Large intestine (tissue), 3 donors: Measurements from ENCODE around the gene AGBL5. TPM values are rescaled to one million over a fixed set of nuclear protein-coding genes. Genes with fewer than 3 reads are reported as not detected.
"Not testable (repeated sequence)": the region's sequence is repeated elsewhere in the genome, so short reads cannot be mapped to it uniquely, and the experiment has no call there.

Experiments used
- DNase-seq, 2 donors: peaks; one replicate each; pipeline versions ENCODE4 v3.0.0 to v3.0.0-alpha.2; 2013
- H3K27ac ChIP-seq: one replicate; pipeline ENCODE4 v1.5.1; 2013; ENCODE audit warnings: low read length
- H3K27me3 ChIP-seq: 2 replicates; pipeline ENCODE4 v1.6.1; 2013; ENCODE audit warnings: low read length; ENCODE audit not compliant: control insufficient read depth, insufficient read depth
- H3K36me3 ChIP-seq: 2 replicates; pipeline ENCODE4 v1.6.1; 2013; ENCODE audit warnings: low read length; ENCODE audit not compliant: control insufficient read depth, insufficient read depth
- H3K4me1 ChIP-seq: one replicate; pipeline ENCODE4 v1.6.1; 2013; ENCODE audit warnings: low read length; ENCODE audit not compliant: control insufficient read depth, insufficient read depth
- H3K4me3 ChIP-seq: one replicate; pipeline ENCODE4 v1.5.1; 2013; ENCODE audit warnings: low read length
- H3K9me3 ChIP-seq: one replicate; pipeline ENCODE4 v1.6.1; 2013; ENCODE audit warnings: mild to moderate bottlenecking, low read depth, low read length, moderate library complexity; ENCODE audit not compliant: control insufficient read depth
- WGBS: methylation state at CpG from one replicate; pipeline ENCODE4 v1.1.5; 2013; ENCODE audit warnings: low lambda C conversion rate; ENCODE audit not compliant: insufficient coverage; 5-methylcytosine and 5-hydroxymethylcytosine counted together
- polyA plus RNA-seq: library from polyadenylated mRNA; unstranded; fragments of 120-200 nt; gene quantifications from one replicate; pipeline ENCODE4 v1.2.1, GENCODE V29; 2013

The AGBL5 gene
- polyA plus RNA-seq, 1 donor, result 28.3 TPM

- Histone ChIP-seq H3K27ac (no peak within 1 kb of the TSS), H3K4me1 (peaks cover 11% of the 10 kb centered on the region), H3K4me3 (peak within 1 kb of the TSS; percentile 31), H3K9me3 (no peaks in the 10 kb centered on the region), H3K27me3 (peaks cover 26% of the 10 kb centered on the region), H3K36me3 (no peaks in the 10 kb centered on the region)
- no CpG with 5 or more reads among the region's 84 CpGs for WGBS
- peak in 1 of 2 donors; percentile 61 for DNase-seq
Observed at GRCh38 chr2:27118525-27119329, 67.3 kb downstream of the AGBL5 start, which contains the start of gene CGREF1. Gene CGREF1 (minus strand): TSS chr2:27119128. CDS start chr2:27104366, 14,762 bp downstream.

- Histone ChIP-seq H3K4me1 (peaks cover 14% of the 10 kb centered on the region), H3K4me3 (peak overlapping the region; percentile 31), H3K27me3 (peaks cover 26% of the 10 kb centered on the region)
- H3K9me3 ChIP-seq, H3K36me3 ChIP-seq, H3K27ac ChIP-seq, DNase-seq: not testable (repeated sequence)
- no CpG with 5 or more reads among the region's 8 CpGs for WGBS
Observed at GRCh38 chr2:27119330-27119670, 67.8 kb downstream of the AGBL5 start.

Other genes with a start within 250 kb of the AGBL5 start
- gene DPYSL5, start 203.5 kb upstream of the AGBL5 start, polyA plus RNA-seq, result 7.1 TPM
- gene MAPRE3, start 81.0 kb upstream of the AGBL5 start, polyA plus RNA-seq, result 20.7 TPM
- 93.6 TPM for gene TMEM214, start 18.7 kb upstream of the AGBL5 start, polyA plus RNA-seq
- 313 TPM for gene OST4, start 20.0 kb downstream of the AGBL5 start, polyA plus RNA-seq
- 49.1 TPM for gene EMILIN1, start 26.9 kb downstream of the AGBL5 start, polyA plus RNA-seq
- gene KHK, start 35.1 kb downstream of the AGBL5 start, polyA plus RNA-seq, result 232 TPM
- gene CGREF1, start 67.5 kb downstream of the AGBL5 start, polyA plus RNA-seq, result 11.5 TPM
- gene ABHD1, start 72.1 kb downstream of the AGBL5 start, polyA plus RNA-seq, result 2.0 TPM
- gene PREB, start 83.0 kb downstream of the AGBL5 start, polyA plus RNA-seq, result 48.5 TPM
- gene PRR30, start 87.7 kb downstream of the AGBL5 start, polyA plus RNA-seq, result not detected
- 0.10 TPM for gene TCF23, start 97.3 kb downstream of the AGBL5 start, polyA plus RNA-seq
- gene ATRAID, start 160.4 kb downstream of the AGBL5 start, polyA plus RNA-seq, result 131 TPM
- 148 TPM for gene SLC5A6, start 160.6 kb downstream of the AGBL5 start, polyA plus RNA-seq
- 34.9 TPM for gene CAD, start 165.7 kb downstream of the AGBL5 start, polyA plus RNA-seq
- 0.57 TPM for gene SLC30A3, start 211.4 kb downstream of the AGBL5 start, polyA plus RNA-seq
- gene DNAJC5G, start 223.8 kb downstream of the AGBL5 start, polyA plus RNA-seq, result 0.19 TPM
- gene TRIM54, start 230.8 kb downstream of the AGBL5 start, polyA plus RNA-seq, result 0.60 TPM